GM12878 (cell line): Measurements from ENCODE around the gene GCLM. TPM values are rescaled to one million over a fixed set of nuclear protein-coding genes. Genes with fewer than 3 reads are reported as not detected.

ENCODE experiments used
- ATAC-seq: fragments of 200-7000 bp; cut with Tn5 transposase; 3 replicates; pipeline ENCODE4 v1.9.1; 2020; ENCODE audit warnings: mild to moderate bottlenecking, moderate library complexity
- BruUV-seq: library from RNA; stranded (reverse); fragments of 400-500 nt; replicated peaks from 2 replicates; lab custom pipeline; 2021; lab: Mats Ljungman, UMichigan
- CTCF ChIA-PET: fragments of 300-600 bp; sonication (Branson Sonifier 250); formaldehyde crosslinking; extraction: SDS; loops from one replicate; lab custom pipeline; 2021; ENCODE audit warnings: inconsistent platforms; lab: Yijun Ruan, JAX
- POLR2A ChIA-PET: fragments of 350-600 bp; formaldehyde crosslinking; extraction: SDS; loops from one replicate; lab custom pipeline; 2021; ENCODE audit warnings: inconsistent platforms; lab: Charles Lee
- RAD21 ChIA-PET: fragments of 300-600 bp; sonication (Branson Sonifier 250); formaldehyde crosslinking; loops from one replicate; lab custom pipeline; 2023; ENCODE audit warnings: antibody characterized with exemption; ENCODE audit not compliant: unreplicated experiment; lab: Charles Lee
- SMC1A ChIA-PET: fragments of 300-600 bp; sonication (Branson Sonifier 250); formaldehyde crosslinking; loops from one replicate; lab custom pipeline; 2023; ENCODE audit not compliant: unreplicated experiment, uncharacterized antibody; lab: Charles Lee
- DNase-seq: peaks from one replicate; pipeline ENCODE4 v3.0.0-alpha.2; 2011; ENCODE audit warnings: low read depth, low spot score
- FAIRE-seq: peaks from 3 replicates; lab custom pipeline; 2011; peaks lifted over from hg19 to GRCh38; lab: Jason Lieb, UNC
- H2AFZ ChIP-seq: 2 replicates; pipeline ENCODE4 v1.6.0; 2011; ENCODE audit warnings: low read depth, low read length, control low read depth; ENCODE audit not compliant: control insufficient read depth
- H3K27ac ChIP-seq: 2 replicates; pipeline ENCODE4 v1.5.1; 2011; ENCODE audit warnings: control low read depth; ENCODE audit not compliant: control insufficient read depth, insufficient read depth
- H3K27me3 ChIP-seq, 2 experiments: replicated peaks in 1 of 2; 2 replicates each; pipeline versions ENCODE4 v1.6.0 to v1.6.1; 2011; ENCODE audit warnings: low read length in 1 of 2; ENCODE audit not compliant: control insufficient read depth in 2 of 2, insufficient read depth in 2 of 2
- H3K36me3 ChIP-seq, 2 experiments: 2 replicates each; pipeline ENCODE4 v1.5.1; 2011; ENCODE audit warnings: low read length in 1 of 2; ENCODE audit not compliant: control insufficient read depth in 2 of 2, insufficient read depth in 2 of 2
- H3K4me1 ChIP-seq: 2 replicates; pipeline ENCODE4 v1.6.1; 2011; ENCODE audit warnings: mild to moderate bottlenecking, low read length, moderate library complexity, mixed read lengths; ENCODE audit not compliant: control insufficient read depth, insufficient read depth
- H3K4me2 ChIP-seq: 2 replicates; pipeline ENCODE4 v1.6.0; 2011; ENCODE audit warnings: control low read depth; ENCODE audit not compliant: control insufficient read depth, insufficient read depth
- H3K4me3 ChIP-seq: fragments of 200-600 bp; sonication (generic); 2 replicates; pipeline ENCODE4 v1.5.1; 2016
- H3K79me2 ChIP-seq: 2 replicates; pipeline ENCODE4 v1.6.0; 2011; ENCODE audit warnings: low read length; ENCODE audit not compliant: control insufficient read depth, insufficient read depth
- H3K9ac ChIP-seq: 2 replicates; pipeline ENCODE4 v1.8.0; 2011; ENCODE audit warnings: low read length, control low read depth, mixed read lengths; ENCODE audit not compliant: control insufficient read depth, insufficient read depth
- H3K9me3 ChIP-seq: replicated peaks from 3 replicates; pipeline ENCODE4 v1.5.1; 2011; ENCODE audit warnings: mild to moderate bottlenecking, low read length; ENCODE audit not compliant: control insufficient read depth, insufficient read depth
- H4K20me1 ChIP-seq: 2 replicates; pipeline ENCODE4 v1.6.0; 2011; ENCODE audit not compliant: control insufficient read depth, insufficient read depth
- BHLHE40 ChIP-seq, 2 experiments: fragments of 450-650 bp in 1 of 2; IDR thresholded peaks; 2 replicates each; pipeline ENCODE4 v1.6.1; 2011 to 2017; ENCODE audit warnings: low read depth in 2 of 2, borderline replicate concordance in 1 of 2, improper control_type of control experiment in 1 of 2, low read length in 1 of 2, mild to moderate bottlenecking in 1 of 2
- EGR1 ChIP-seq, 2 experiments: IDR thresholded peaks; 1 replicate in 1 of 2; 2 replicates in 1 of 2; pipeline ENCODE4 v1.6.1; 2011 to 2012; ENCODE audit warnings: low read depth in 2 of 2, low read length in 2 of 2, borderline replicate concordance in 1 of 2, mild to moderate bottlenecking in 1 of 2, moderate library complexity in 1 of 2
- EP300 ChIP-seq, 2 experiments: fragments of 150-350 bp in 1 of 2; IDR thresholded peaks; 2 replicates each; pipeline ENCODE4 v1.6.1; 2011 to 2012; ENCODE audit warnings: low read depth in 2 of 2, low read length in 2 of 2, borderline replicate concordance in 1 of 2, improper control_type of control experiment in 1 of 2, inconsistent platforms in 1 of 2; ENCODE audit not compliant: control insufficient read depth in 1 of 2
- FOS ChIP-seq: IDR thresholded peaks from 3 replicates; pipeline ENCODE4 v1.6.1; 2011; ENCODE audit warnings: borderline replicate concordance; ENCODE audit not compliant: insufficient read length; ENCODE audit errors: extremely low read depth
- NBN ChIP-seq: fragments of 450-650 bp; IDR thresholded peaks from 2 replicates; pipeline ENCODE4 v1.6.1; 2016
- RAD21 ChIP-seq: IDR thresholded peaks from 2 replicates; pipeline ENCODE4 v1.6.1; 2011; ENCODE audit warnings: mild to moderate bottlenecking, low read depth, low read length, moderate library complexity; ENCODE audit not compliant: insufficient read depth
- STAT1 ChIP-seq: fragments of 450-650 bp; conservative IDR thresholded peaks from 2 replicates; pipeline ENCODE4 v1.6.1; 2014; ENCODE audit warnings: antibody characterized with exemption, mild to moderate bottlenecking
- TCF7 ChIP-seq: IDR thresholded peaks from 2 replicates; pipeline ENCODE4 v1.6.1; 2014; ENCODE audit warnings: antibody characterized with exemption, borderline replicate concordance
- ZNF217 ChIP-seq: fragments of 450-650 bp; IDR thresholded peaks from 2 replicates; pipeline ENCODE4 v1.6.1; 2017; ENCODE audit warnings: antibody characterized with exemption, mild to moderate bottlenecking
- WGBS: methylation state at CpG from one replicate; pipeline ENCODE4 v1.1.6; 2016; ENCODE audit warnings: low lambda C conversion rate; ENCODE audit not compliant: insufficient replicate concordance, insufficient coverage; ENCODE audit errors: missing lambda C conversion rate; 5-methylcytosine and 5-hydroxymethylcytosine counted together
- in situ Hi-C: fragments of 300-500 bp; cut with MboI; formaldehyde crosslinking; loops from 9 replicates; pipeline ENCODE4 v1.14.3; 2018; ENCODE audit warnings: mixed read lengths
- intact Hi-C: fragments of 100-400 bp; cut with micrococcal nuclease; formaldehyde crosslinking; loops from one replicate; pipeline ENCODE4 v1.14.2; 2022; ENCODE audit not compliant: unreplicated experiment
- polyA plus RNA-seq, 11 experiments: library from polyadenylated mRNA; depleted of rRNA in 4 of 11; unstranded in 6 of 11; stranded (reverse) in 5 of 11; fragments of >200 nt; fragmentation: Nextera tagmentation in 4 of 11; fragmentation: Illumina TruSeq in 1 of 11; extraction: Ambion mirVana in 4 of 11; extraction: Trizol in 1 of 11; gene quantifications; 1 replicate in 1 of 11; 2 replicates in 10 of 11; pipeline versions ENCODE4 v1.2.1 to v1.2.3, GENCODE V29; 2011 to 2016; ENCODE audit warnings: inconsistent platforms in 2 of 11, missing spikeins in 2 of 11, low read depth in 1 of 11
- total RNA-seq, 4 experiments: library from RNA; depleted of rRNA in 3 of 4; stranded (reverse); fragments of >200 nt in 3 of 4; fragmentation: Illumina TruSeq in 1 of 4; extraction: Trizol in 1 of 4; gene quantifications; 2 replicates each; pipeline versions ENCODE4 v1.2.1 to v1.2.3, GENCODE V29; 2013 to 2021
- TF ChIP-seq, protein P1 (sequence below): fragments of 450-650 bp; IDR thresholded peaks from 2 replicates; pipeline ENCODE4 v1.6.1; 2017; ENCODE audit warnings: mild to moderate bottlenecking, moderate library complexity
- TF ChIP-seq, protein P2 (sequence below): fragments of 450-650 bp; IDR thresholded peaks from 2 replicates; pipeline ENCODE4 v1.6.1; 2017; ENCODE audit warnings: mild to moderate bottlenecking
- TF ChIP-seq, protein P3 (sequence below): IDR thresholded peaks from 2 replicates; pipeline ENCODE4 v1.6.1; 2011; ENCODE audit warnings: borderline replicate concordance, low read depth, mild to moderate bottlenecking, moderate library complexity, low read length; ENCODE audit not compliant: insufficient read depth, poor library complexity, severe bottlenecking

GCLM gene
- total and polyA plus RNA-seq, 10 of the 15 experiments (the other 5 are each of a cell fraction or from before 2014, with no cell fraction given): 2.6 to 17.3 (median 6.9) TPM

DNA sequence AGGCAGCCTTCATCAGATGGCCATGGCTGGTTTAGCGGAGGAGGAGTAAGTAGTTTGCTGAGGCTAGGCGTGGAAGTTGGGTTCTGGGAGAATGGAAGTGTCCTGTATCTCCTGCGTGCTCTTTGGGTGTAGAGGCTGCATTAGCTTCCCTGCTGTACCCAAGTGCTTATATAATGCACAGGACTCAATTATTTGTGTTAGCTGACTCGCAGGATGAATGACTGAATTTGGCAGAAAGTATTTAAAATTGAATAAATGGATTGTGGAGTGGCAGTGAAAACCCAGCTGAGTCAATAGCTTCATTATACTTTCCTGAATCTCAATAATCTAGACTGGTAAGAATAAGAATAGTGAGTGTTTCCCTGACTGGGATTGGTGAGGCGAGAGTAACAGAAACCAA, 44.0 kb downstream of the GCLM start:
- H3K36me3 ChIP-seq: no peaks in the 10 kb centered on the region
- H3K27me3 ChIP-seq: no peaks in the 10 kb centered on the region
- POLR2A ChIA-PET: no interaction called here
- H3K4me1 ChIP-seq: no peaks in the 10 kb centered on the region
- CTCF ChIA-PET: interaction anchor here (1.6 kb wide), 1 partner anchor 14 kb away, joined by 4 read pairs; no protein-coding TSS in a partner anchor
- H3K9ac ChIP-seq: no peak overlapping the region
- DNase-seq (no peak), FAIRE-seq (no peak), ATAC-seq (no peak)
- no TSS peak for BruUV-seq
- WGBS: 76% methylated on average over 5 of the region's 5 CpGs
- SMC1A ChIA-PET: no interaction called here
- H3K4me3 ChIP-seq: no peak overlapping the region
- RAD21 ChIA-PET: interaction anchor here (1.1 kb wide), 1 partner anchor 236 kb away, joined by 3 read pairs; no protein-coding TSS in a partner anchor
- intact Hi-C loops: no loop called here
- H3K27ac ChIP-seq: no peak overlapping the region
- H2AFZ ChIP-seq: no peak overlapping the region
- in situ Hi-C loops: no loop called here
- no peaks in the 10 kb centered on the region for H4K20me1 ChIP-seq
- H3K9me3 ChIP-seq: no peaks in the 10 kb centered on the region
- no peaks in the 10 kb centered on the region for H3K79me2 ChIP-seq
- H3K4me2 ChIP-seq: no peak overlapping the region
- no peak for TF ChIP-seq NBN
- TF ChIP-seq, protein P1, sequence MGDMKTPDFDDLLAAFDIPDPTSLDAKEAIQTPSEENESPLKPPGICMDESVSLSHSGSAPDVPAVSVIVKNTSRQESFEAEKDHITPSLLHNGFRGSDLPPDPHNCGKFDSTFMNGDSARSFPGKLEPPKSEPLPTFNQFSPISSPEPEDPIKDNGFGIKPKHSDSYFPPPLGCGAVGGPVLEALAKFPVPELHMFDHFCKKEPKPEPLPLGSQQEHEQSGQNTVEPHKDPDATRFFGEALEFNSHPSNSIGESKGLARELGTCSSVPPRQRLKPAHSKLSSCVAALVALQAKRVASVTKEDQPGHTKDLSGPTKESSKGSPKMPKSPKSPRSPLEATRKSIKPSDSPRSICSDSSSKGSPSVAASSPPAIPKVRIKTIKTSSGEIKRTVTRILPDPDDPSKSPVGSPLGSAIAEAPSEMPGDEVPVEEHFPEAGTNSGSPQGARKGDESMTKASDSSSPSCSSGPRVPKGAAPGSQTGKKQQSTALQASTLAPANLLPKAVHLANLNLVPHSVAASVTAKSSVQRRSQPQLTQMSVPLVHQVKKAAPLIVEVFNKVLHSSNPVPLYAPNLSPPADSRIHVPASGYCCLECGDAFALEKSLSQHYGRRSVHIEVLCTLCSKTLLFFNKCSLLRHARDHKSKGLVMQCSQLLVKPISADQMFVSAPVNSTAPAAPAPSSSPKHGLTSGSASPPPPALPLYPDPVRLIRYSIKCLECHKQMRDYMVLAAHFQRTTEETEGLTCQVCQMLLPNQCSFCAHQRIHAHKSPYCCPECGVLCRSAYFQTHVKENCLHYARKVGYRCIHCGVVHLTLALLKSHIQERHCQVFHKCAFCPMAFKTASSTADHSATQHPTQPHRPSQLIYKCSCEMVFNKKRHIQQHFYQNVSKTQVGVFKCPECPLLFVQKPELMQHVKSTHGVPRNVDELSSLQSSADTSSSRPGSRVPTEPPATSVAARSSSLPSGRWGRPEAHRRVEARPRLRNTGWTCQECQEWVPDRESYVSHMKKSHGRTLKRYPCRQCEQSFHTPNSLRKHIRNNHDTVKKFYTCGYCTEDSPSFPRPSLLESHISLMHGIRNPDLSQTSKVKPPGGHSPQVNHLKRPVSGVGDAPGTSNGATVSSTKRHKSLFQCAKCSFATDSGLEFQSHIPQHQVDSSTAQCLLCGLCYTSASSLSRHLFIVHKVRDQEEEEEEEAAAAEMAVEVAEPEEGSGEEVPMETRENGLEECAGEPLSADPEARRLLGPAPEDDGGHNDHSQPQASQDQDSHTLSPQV: no peak
- TF ChIP-seq BHLHE40 (IDR thresholded peaks at IDR 0.05; ENCODE audit: borderline replicate concordance in 1 of 2, low read depth in 2 of 2, low read length in 1 of 2): no peak
- no peak for TF ChIP-seq EGR1 (IDR thresholded peaks at IDR 0.05; ENCODE audit: borderline replicate concordance in 1 of 2, low read depth in 2 of 2, low read length in 2 of 2)
- no peak for TF ChIP-seq RAD21
- no peak for TF ChIP-seq FOS
- no peak for TF ChIP-seq ZNF217
- TF ChIP-seq, protein P2, sequence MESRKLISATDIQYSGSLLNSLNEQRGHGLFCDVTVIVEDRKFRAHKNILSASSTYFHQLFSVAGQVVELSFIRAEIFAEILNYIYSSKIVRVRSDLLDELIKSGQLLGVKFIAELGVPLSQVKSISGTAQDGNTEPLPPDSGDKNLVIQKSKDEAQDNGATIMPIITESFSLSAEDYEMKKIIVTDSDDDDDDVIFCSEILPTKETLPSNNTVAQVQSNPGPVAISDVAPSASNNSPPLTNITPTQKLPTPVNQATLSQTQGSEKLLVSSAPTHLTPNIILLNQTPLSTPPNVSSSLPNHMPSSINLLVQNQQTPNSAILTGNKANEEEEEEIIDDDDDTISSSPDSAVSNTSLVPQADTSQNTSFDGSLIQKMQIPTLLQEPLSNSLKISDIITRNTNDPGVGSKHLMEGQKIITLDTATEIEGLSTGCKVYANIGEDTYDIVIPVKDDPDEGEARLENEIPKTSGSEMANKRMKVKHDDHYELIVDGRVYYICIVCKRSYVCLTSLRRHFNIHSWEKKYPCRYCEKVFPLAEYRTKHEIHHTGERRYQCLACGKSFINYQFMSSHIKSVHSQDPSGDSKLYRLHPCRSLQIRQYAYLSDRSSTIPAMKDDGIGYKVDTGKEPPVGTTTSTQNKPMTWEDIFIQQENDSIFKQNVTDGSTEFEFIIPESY: no peak
- no peak for TF ChIP-seq TCF7
- TF ChIP-seq STAT1: no peak
- TF ChIP-seq EP300 (IDR thresholded peaks at IDR 0.05; ENCODE audit: borderline replicate concordance in 1 of 2, control insufficient read depth in 1 of 2, low read depth in 2 of 2, low read length in 2 of 2): no peak
- TF ChIP-seq, protein P3, sequence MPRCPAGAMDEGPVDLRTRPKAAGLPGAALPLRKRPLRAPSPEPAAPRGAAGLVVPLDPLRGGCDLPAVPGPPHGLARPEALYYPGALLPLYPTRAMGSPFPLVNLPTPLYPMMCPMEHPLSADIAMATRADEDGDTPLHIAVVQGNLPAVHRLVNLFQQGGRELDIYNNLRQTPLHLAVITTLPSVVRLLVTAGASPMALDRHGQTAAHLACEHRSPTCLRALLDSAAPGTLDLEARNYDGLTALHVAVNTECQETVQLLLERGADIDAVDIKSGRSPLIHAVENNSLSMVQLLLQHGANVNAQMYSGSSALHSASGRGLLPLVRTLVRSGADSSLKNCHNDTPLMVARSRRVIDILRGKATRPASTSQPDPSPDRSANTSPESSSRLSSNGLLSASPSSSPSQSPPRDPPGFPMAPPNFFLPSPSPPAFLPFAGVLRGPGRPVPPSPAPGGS: no peak
